Gastroesophageal sphincter (tissue), 4 donors: Measurements from ENCODE around the gene OR2T29. TPM values are rescaled to one million over a fixed set of nuclear protein-coding genes. Genes with fewer than 3 reads are reported as not detected.
"Not testable (repeated sequence)": the region's sequence is repeated elsewhere in the genome, so short reads cannot be mapped to it uniquely, and the experiment has no call there.

Experiments
- ATAC-seq: fragments of 150-250 bp; one replicate; pipeline ENCODE4 v1.9.1; 2016; ENCODE audit warnings: mild to moderate bottlenecking, moderate library complexity
- H3K27ac ChIP-seq, 4 donors: fragments of 200-600 bp; sonication (generic) in 3 of 4; 1 replicate in 3 of 4; 2 replicates in 1 of 4; pipeline ENCODE4 v1.5.1; 2016 to 2019
- H3K27me3 ChIP-seq: fragments of 200-600 bp; sonication (generic); one replicate; pipeline ENCODE4 v1.5.1; 2019
- H3K36me3 ChIP-seq, 2 donors: fragments of 200-600 bp; sonication (generic); one replicate each; pipeline ENCODE4 v1.5.1; 2019; ENCODE audit warnings: control low read depth in 1 of 2
- H3K4me1 ChIP-seq, 3 donors: fragments of 200-600 bp; sonication (generic); 1 replicate in 2 of 3; 2 replicates in 1 of 3; pipeline ENCODE4 v1.5.1; 2016 to 2019; ENCODE audit warnings: control low read depth in 2 of 3
- H3K4me3 ChIP-seq, 2 donors: fragments of 200-600 bp; sonication (generic); one replicate each; pipeline ENCODE4 v1.5.1; 2019; ENCODE audit warnings: mild to moderate bottlenecking in 1 of 2, moderate library complexity in 1 of 2
- H3K9me3 ChIP-seq, 3 donors: fragments of 200-600 bp; sonication (generic); one replicate each; pipeline ENCODE4 v1.5.1; 2017 to 2019; ENCODE audit warnings: control low read depth in 2 of 3
- CTCF ChIP-seq, 4 experiments: fragments of 200-600 bp in 2 of 4; fragments of 450-650 bp in 2 of 4; sonication (generic) in 1 of 4; IDR thresholded peaks; one replicate each; pipeline ENCODE4 v1.5.1; 2017 to 2019; ENCODE audit warnings: antibody characterized with exemption in 4 of 4, mild to moderate bottlenecking in 2 of 4, moderate library complexity in 2 of 4
- EP300 ChIP-seq: sonication (generic); formaldehyde crosslinking; IDR thresholded peaks from one replicate; pipeline ENCODE4 v1.6.1; 2017; ENCODE audit warnings: antibody characterized with exemption, mild to moderate bottlenecking
- POLR2A ChIP-seq, 2 donors: fragments of 450-650 bp; IDR thresholded peaks; one replicate each; pipeline ENCODE4 v1.6.1; 2017; ENCODE audit warnings: antibody characterized with exemption in 2 of 2, mild to moderate bottlenecking in 2 of 2, moderate library complexity in 1 of 2
- POLR2AphosphoS5 ChIP-seq: sonication (generic); formaldehyde crosslinking; IDR thresholded peaks from one replicate; pipeline ENCODE4 v1.6.1; 2017; ENCODE audit warnings: antibody characterized with exemption
- WGBS, 2 donors: methylation state at CpG; one replicate each; pipeline ENCODE4 v1.1.5; 2018; ENCODE audit warnings: low coverage in 1 of 2; 5-methylcytosine and 5-hydroxymethylcytosine counted together
- total RNA-seq, 4 donors: library from RNA; depleted of rRNA; stranded (reverse); fragments of >200 nt; gene quantifications; one replicate each; pipeline ENCODE4 v1.1.0, GENCODE V29; 2016

The OR2T29 gene
- total RNA-seq = not detected

DNA sequence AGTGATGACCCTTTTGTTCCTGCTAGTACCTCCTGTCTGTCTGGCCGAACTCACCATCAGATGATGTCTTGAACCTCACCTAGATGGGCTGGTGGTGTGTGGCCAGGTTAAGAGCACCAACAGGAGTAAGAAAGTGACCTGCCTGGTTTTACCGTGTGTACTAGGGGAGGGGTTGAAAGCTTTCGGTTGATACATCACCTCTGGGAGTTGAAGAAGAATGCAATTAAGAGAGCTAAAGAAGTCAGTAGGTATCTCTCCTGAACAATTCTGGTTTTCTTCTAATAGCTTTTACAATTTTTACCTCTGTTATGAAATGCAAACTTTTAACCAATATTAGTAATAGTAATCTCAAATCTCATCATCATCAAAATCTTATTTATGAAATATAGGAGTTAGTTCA, at the start of gene OR2T29:
OR2T29 (minus strand) TSS at position 101 of the 400 bp plus-strand sequence. CDS start 3,281 bp downstream, outside the sequence.
- not testable (repeated sequence) for H3K4me3 ChIP-seq, ATAC-seq, H3K4me1 ChIP-seq, H3K36me3 ChIP-seq, H3K27ac ChIP-seq, H3K9me3 ChIP-seq, H3K27me3 ChIP-seq
- WGBS, 2 donors = 80% methylated on average over 1 of the region's 3 CpGs

DNA sequence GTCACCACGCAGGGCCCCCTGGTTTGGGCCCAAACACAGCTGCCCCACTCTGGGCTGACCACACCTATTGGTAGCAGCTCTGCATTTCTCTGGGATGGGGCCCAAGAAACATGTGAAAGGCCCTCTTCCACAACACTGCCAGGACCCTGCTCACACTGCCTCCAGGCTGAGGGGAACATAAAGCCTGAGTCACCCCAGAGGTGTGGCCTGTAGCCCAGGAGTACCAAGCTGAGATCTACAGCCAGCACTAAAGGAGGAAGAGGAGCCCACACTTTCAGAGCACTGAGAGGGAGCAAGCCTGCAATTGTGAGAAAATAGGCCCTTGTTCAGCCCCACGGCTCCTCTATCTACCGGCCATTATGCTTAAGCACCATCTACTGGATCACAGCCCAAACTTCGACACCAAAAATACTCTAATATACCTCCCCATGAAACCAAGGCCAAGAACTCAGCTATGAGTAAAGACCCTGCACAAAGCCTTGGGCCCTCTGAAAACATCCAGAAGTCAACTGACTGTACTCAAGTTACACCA, 49.4 kb upstream of the OR2T29 start:
- Histone ChIP-seq H3K4me3 (no peak overlapping the region), H3K27ac (no peak overlapping the region), H3K9me3 (no peaks in the 10 kb centered on the region), H3K27me3 (no peaks in the 10 kb centered on the region), H3K36me3 (no peaks in the 10 kb centered on the region), H3K4me1 (no peaks in the 10 kb centered on the region)
- no peak for ATAC-seq
- TF ChIP-seq CTCF (IDR thresholded peaks at IDR 0.05) (no peak), POLR2AphosphoS5 (no peak), POLR2A (IDR thresholded peaks at IDR 0.05) (no peak), EP300 (no peak)
- WGBS, 2 donors = 76 to 92% methylated on average over 1 to 3 of the region's 4 CpGs

- no peak for ATAC-seq
- WGBS, 2 donors = 31 to 41% methylated on average over 3 of the region's 3 CpGs
- no peaks in the 10 kb centered on the region for H3K4me1 ChIP-seq
Measured at GRCh38 chr1:248610301-248610700, 47.7 kb upstream of the OR2T29 start.

DNA sequence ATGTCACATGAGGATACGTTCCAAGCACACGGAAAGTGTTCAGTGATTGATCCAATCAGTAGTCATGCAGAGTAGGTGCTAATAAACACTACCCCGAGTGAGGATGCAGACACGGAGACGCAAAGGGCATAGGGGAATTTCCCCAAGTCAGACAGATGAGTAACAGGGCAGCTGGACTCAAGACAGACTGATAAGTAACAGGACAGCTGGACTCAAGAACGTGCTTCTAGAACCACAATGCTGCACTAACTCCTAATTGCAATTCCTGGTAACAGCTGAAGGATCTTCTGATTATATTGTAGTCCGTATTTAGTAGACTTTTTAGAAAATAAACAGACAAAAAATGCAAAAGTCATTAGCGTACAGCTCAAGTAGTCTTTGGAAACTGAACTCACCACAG, 36.8 kb upstream of the OR2T29 start:
- Histone ChIP-seq H3K27me3 (no peaks in the 10 kb centered on the region), H3K36me3 (no peaks in the 10 kb centered on the region), H3K4me1 (no peaks in the 10 kb centered on the region), H3K9me3 (no peaks in the 10 kb centered on the region), H3K4me3 (no peak overlapping the region), H3K27ac (no peak overlapping the region)
- TF ChIP-seq EP300 (no peak), POLR2A (IDR thresholded peaks at IDR 0.05) (no peak), CTCF (IDR thresholded peaks at IDR 0.05) (no peak), POLR2AphosphoS5 (no peak)
- ATAC-seq = no peak
- 59 to 71% methylated on average over 8 of the region's 8 CpGs for WGBS, 2 donors

More at GRCh38 chr1:248610301-248610700, 47.7 kb upstream of the OR2T29 start:
- Histone ChIP-seq H3K27ac (no peak overlapping the region), H3K36me3 (no peaks in the 10 kb centered on the region), H3K27me3 (no peaks in the 10 kb centered on the region), H3K9me3 (no peaks in the 10 kb centered on the region), H3K4me3 (no peak overlapping the region)
- TF ChIP-seq EP300 (no peak), POLR2AphosphoS5 (no peak), CTCF (IDR thresholded peaks at IDR 0.05) (no peak), POLR2A (IDR thresholded peaks at IDR 0.05) (no peak)

- no peak within 1 kb of the TSS for H3K27ac ChIP-seq
- TF ChIP-seq EP300 (no peak), CTCF (IDR thresholded peaks at IDR 0.05) (no peak), POLR2A (IDR thresholded peaks at IDR 0.05) (no peak), POLR2AphosphoS5 (no peak)
- no peak within 1 kb of the TSS for H3K4me3 ChIP-seq
- H3K27me3 ChIP-seq = no peaks in the 10 kb centered on the region
- no peaks in the 10 kb centered on the region for H3K36me3 ChIP-seq
- WGBS, 2 donors = 40 to 78% methylated on average over 1 to 2 of the region's 6 CpGs
- H3K4me1 ChIP-seq = no peaks in the 10 kb centered on the region
- no peaks in the 10 kb centered on the region for H3K9me3 ChIP-seq
- ATAC-seq = no peak
Measured at GRCh38 chr1:248597589-248597988, 35.0 kb upstream of the OR2T29 start, which contains the start of gene OR2T10. TSS of gene OR2T10 (minus strand) at chr1:248597700. CDS start at chr1:248593768, 3,932 bp downstream.
